ENCODE data around the gene DNLZ.

The DNLZ gene

GRCh38 chr9:136339173-136339957 is 24.2 kb downstream of the DNLZ start:
- Histone ChIP-seq H3K4me3 (no peak overlapping the region), H3K9me3 (no peaks in the 10 kb centered on the region), H3K27ac (no peak overlapping the region), H3K27me3 (no peaks in the 10 kb centered on the region), H3K36me3 (peaks cover 0 to 63% (median 31%) of the 10 kb centered on the region in 3 donors), H3K4me1 (peaks cover 0 to 17% (median 13%) of the 10 kb centered on the region in 4 donors)
- TF ChIP-seq, protein P1, sequence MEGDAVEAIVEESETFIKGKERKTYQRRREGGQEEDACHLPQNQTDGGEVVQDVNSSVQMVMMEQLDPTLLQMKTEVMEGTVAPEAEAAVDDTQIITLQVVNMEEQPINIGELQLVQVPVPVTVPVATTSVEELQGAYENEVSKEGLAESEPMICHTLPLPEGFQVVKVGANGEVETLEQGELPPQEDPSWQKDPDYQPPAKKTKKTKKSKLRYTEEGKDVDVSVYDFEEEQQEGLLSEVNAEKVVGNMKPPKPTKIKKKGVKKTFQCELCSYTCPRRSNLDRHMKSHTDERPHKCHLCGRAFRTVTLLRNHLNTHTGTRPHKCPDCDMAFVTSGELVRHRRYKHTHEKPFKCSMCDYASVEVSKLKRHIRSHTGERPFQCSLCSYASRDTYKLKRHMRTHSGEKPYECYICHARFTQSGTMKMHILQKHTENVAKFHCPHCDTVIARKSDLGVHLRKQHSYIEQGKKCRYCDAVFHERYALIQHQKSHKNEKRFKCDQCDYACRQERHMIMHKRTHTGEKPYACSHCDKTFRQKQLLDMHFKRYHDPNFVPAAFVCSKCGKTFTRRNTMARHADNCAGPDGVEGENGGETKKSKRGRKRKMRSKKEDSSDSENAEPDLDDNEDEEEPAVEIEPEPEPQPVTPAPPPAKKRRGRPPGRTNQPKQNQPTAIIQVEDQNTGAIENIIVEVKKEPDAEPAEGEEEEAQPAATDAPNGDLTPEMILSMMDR (IDR thresholded peaks at IDR 0.05): peak; percentile 63 to 70
- intact Hi-C loops (cut with DNase I; ENCODE audit: low total_unique reads): no loop called here
- peak in 1 of 2 donors; percentile 49 for DNase-seq

DNA sequence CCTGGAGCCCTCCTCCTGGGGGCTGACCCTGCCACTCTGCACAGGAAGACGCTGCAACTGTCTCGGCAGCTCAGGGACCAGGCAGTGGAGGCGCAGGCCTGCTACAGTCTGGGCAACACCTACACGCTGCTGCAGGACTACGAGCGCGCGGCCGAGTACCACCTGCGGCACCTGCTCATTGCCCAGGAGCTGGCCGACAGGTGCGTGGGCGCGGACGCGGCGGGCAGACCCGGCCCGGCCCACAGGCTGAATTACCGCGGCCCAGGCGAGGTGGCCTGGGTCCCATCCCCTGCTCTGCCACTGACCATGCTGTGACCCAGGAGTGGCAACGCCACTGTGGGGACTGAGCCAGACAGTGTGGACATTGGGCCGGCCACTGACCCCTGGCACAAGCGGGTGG is 25.0 kb downstream of the DNLZ start:
- intact Hi-C loops (cut with DNase I; ENCODE audit: low total_unique reads): no loop called here
- DNase-seq: no peak
- TF ChIP-seq, protein P1 (IDR thresholded peaks at IDR 0.05): no peak
- Histone ChIP-seq H3K27me3 (no peaks in the 10 kb centered on the region), H3K27ac (no peak overlapping the region), H3K36me3 (peaks cover 0 to 67% (median 33%) of the 10 kb centered on the region in 3 donors), H3K4me3 (no peak overlapping the region), H3K4me1 (peaks cover 0 to 17% (median 13%) of the 10 kb centered on the region in 4 donors), H3K9me3 (no peaks in the 10 kb centered on the region)

- peaks cover 0 to 67% (median 33%) of the 10 kb centered on the region in 3 donors for H3K36me3 ChIP-seq
- H3K27me3 ChIP-seq: no peaks in the 10 kb centered on the region
- no peak for DNase-seq
- H3K9me3 ChIP-seq: no peaks in the 10 kb centered on the region
- TF ChIP-seq, protein P1 (IDR thresholded peaks at IDR 0.05): no peak
- H3K27ac ChIP-seq: no peak overlapping the region
- no peak overlapping the region for H3K4me3 ChIP-seq
- H3K4me1 ChIP-seq: peaks cover 0 to 13% (median 9%) of the 10 kb centered on the region in 4 donors
- intact Hi-C loops (cut with DNase I; ENCODE audit: low total_unique reads): no loop called here
These were observed 25.8 kb downstream of the DNLZ start for GRCh38 chr9:136337416-136338395.

DNA sequence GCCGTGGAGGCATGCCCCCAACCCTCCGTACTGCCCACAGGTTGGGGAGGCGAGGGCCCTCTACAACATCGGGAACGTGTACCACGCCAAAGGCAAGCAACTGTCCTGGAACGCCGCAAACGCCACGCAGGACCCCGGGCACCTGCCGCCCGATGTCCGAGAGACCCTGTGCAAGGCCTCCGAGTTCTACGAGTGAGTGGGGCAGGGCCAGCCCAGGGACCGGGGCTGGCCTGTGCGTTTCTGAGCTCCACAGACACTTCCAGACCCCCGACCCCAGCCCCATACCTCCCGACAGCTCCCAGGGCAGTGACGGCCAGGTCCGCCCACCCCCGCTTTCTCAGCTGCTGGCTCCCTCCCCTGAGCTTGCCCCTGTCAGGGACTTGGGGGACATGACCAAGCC is 26.7 kb downstream of the DNLZ start:
- DNase-seq: no peak
- TF ChIP-seq, protein P1 (IDR thresholded peaks at IDR 0.05): no peak
- Histone ChIP-seq H3K4me3 (no peak overlapping the region), H3K27ac (no peak overlapping the region), H3K27me3 (no peaks in the 10 kb centered on the region), H3K9me3 (no peaks in the 10 kb centered on the region), H3K4me1 (peaks cover 0 to 4% (median under 1%) of the 10 kb centered on the region in 4 donors), H3K36me3 (peaks cover 0 to 73% (median 33%) of the 10 kb centered on the region in 3 donors)
- intact Hi-C loops (cut with DNase I; ENCODE audit: low total_unique reads): no loop called here

DNA sequence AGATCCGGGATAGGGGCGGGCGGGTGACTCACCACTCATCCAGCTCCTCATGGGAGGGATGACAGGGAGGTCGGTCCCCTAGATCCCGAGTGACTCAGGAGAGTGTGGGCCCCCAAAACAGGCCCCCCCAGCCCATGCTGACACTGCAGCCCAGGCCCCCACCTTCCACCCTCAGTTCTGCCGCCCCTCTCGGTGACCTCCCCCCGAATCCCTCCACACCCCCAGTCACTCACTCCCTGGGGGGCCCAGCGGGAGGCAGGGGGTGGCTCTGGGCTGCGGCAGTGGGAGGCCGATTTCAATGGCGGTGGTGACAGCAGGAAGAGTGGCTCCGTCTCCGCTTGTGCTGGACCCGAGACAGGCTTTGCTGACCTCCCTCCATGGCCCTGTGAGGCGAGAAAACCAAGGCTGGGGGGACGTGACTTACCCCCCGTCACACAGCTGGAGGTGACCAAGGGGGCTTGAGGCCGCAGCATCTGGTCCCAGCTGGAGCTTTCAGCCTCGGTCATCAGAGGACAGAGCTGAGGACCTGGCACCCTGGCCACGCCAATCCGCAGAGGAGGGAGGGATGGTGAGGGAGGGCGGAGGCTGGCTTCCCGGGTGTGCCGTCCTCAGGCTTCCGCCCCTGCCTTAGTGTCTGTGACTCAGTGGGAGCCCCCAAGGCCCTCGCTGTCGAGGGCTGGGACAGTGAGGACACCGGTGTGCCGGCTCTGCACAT is 27.2 kb downstream of the DNLZ start:
- no peak overlapping the region for H3K27ac ChIP-seq
- peaks cover 0 to 77% (median 33%) of the 10 kb centered on the region in 3 donors for H3K36me3 ChIP-seq
- DNase-seq: no peak
- H3K4me3 ChIP-seq: no peak overlapping the region
- peaks cover 0 to 3% (median 0%) of the 10 kb centered on the region in 4 donors for H3K4me1 ChIP-seq
- H3K9me3 ChIP-seq: no peaks in the 10 kb centered on the region
- intact Hi-C loops (cut with DNase I; ENCODE audit: low total_unique reads): no loop called here
- no peaks in the 10 kb centered on the region for H3K27me3 ChIP-seq
- TF ChIP-seq, protein P1 (IDR thresholded peaks at IDR 0.05): no peak

All from tibial artery (tissue), 4 donors.